ENCODE measurements around the gene PITPNB.

Gene PITPNB

DNA sequence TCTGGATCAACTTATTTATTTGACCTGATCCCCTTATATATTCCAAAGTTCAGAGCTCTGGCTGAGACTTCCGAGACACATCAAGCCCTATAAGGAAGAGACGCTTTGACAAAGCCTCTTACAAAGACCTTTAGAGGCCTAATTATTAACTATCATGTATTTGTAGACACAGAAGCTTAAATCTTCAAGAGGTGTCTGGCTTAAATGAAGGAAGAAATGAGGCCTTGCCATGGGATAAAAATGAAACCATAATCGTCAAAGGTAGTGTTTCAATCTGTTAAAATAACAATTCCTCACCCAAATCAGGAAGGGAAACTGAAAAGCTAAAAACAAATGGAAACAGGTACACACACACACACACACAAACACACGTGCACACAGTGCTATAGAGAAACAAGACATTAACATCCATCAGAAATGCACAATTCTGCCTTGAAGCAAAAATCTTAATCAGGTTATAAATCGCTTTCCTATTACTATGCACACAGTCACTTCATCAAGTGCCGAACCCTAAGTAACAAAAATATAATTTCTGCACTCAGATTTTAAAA is 50.2 kb downstream of the PITPNB start:
- DNase-seq (ENCODE audit: extremely low read depth, low read depth): no peak
- TF ChIP-seq, protein P1, sequence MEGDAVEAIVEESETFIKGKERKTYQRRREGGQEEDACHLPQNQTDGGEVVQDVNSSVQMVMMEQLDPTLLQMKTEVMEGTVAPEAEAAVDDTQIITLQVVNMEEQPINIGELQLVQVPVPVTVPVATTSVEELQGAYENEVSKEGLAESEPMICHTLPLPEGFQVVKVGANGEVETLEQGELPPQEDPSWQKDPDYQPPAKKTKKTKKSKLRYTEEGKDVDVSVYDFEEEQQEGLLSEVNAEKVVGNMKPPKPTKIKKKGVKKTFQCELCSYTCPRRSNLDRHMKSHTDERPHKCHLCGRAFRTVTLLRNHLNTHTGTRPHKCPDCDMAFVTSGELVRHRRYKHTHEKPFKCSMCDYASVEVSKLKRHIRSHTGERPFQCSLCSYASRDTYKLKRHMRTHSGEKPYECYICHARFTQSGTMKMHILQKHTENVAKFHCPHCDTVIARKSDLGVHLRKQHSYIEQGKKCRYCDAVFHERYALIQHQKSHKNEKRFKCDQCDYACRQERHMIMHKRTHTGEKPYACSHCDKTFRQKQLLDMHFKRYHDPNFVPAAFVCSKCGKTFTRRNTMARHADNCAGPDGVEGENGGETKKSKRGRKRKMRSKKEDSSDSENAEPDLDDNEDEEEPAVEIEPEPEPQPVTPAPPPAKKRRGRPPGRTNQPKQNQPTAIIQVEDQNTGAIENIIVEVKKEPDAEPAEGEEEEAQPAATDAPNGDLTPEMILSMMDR (IDR thresholded peaks at IDR 0.05; ENCODE audit: low read depth, low read length, missing control alignments): no peak
- H3K4me3 ChIP-seq (replicated peaks; ENCODE audit: low read depth, low read length): no peak overlapping the region

DNA sequence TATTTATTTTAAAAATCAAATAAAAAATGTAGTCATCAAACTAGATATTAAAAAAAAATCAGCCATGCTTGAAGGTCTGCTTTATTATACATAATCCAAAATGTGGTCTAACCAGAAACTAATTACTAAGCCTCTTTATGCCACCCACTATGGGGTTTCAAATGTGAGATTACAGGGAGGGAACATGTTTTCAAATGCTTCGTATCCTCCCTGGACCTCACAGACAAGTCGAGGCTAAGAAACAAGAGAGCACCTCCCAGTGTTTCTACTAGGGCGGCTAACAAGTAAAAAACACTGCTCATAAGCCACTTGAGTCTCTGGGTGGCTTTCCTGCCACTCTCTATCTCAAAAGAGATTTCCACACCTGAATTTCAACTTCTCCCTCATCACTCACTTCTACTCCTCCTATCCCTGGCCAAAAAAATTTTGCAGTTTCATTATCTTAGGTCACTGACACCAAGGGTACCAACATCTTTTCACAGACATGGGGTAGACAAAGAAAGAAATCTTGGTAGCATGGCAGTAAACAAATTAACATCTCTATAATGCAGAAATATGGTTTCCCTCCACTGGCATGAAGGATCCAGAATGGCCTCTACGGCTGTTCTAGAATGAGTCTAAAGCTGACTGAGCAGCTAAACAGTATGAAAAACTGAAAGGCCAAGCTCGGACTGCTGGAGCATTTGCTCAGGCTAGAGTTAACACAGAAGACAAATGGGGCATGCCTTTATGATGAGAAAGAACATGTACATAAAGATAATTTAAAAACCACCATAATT is 50.9 kb downstream of the PITPNB start:
- TF ChIP-seq, protein P1 (IDR thresholded peaks at IDR 0.05; ENCODE audit: low read depth, low read length, missing control alignments): no peak

DNA sequence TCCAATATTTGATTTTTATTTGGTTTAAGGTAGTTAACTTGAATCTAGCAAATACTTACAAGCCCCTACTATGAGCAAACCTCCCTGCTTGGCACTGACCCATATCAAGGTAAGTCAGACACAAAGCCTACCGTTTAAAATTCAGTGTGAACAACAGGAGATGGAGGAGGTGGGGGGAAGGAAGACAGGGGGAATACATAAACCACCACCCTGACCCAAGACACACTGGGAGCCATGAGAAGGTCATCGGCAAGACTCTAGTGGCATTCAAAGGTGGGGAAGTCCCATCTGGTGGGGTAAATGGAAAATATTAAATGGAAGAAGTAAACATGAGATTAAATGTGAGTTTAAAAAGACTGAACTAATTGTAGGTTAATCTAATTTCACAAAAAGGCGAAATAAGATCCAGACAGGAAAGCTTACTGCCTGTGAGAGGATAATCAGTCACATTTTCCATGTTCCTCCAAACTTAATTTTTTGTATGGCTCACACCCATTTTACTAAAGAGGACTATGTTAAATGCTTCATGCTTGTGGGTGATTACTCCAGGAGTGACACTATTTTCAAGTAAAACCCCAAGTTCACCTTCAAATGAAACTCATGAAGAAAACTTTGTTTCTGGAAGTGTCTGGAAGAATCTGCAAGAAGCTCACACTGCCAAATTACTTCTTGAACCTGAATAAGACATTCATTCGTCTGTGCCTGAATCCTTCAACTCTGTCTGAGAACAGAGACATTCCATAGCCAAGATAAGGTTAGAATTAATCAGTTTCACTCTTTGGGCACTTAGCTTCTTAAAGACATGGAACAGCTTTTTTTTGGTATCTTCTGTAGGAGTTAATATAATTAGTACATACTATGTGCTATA is 51.7 kb downstream of the PITPNB start:
- DNase-seq (ENCODE audit: extremely low read depth, low read depth): no peak
- H3K4me3 ChIP-seq (replicated peaks; ENCODE audit: low read depth, low read length): no peak overlapping the region

More for the DNA sequence above, 50.9 kb downstream of the PITPNB start:
- no peak for DNase-seq (ENCODE audit: extremely low read depth, low read depth)
- no peak overlapping the region for H3K4me3 ChIP-seq (replicated peaks; ENCODE audit: low read depth, low read length)

DNA sequence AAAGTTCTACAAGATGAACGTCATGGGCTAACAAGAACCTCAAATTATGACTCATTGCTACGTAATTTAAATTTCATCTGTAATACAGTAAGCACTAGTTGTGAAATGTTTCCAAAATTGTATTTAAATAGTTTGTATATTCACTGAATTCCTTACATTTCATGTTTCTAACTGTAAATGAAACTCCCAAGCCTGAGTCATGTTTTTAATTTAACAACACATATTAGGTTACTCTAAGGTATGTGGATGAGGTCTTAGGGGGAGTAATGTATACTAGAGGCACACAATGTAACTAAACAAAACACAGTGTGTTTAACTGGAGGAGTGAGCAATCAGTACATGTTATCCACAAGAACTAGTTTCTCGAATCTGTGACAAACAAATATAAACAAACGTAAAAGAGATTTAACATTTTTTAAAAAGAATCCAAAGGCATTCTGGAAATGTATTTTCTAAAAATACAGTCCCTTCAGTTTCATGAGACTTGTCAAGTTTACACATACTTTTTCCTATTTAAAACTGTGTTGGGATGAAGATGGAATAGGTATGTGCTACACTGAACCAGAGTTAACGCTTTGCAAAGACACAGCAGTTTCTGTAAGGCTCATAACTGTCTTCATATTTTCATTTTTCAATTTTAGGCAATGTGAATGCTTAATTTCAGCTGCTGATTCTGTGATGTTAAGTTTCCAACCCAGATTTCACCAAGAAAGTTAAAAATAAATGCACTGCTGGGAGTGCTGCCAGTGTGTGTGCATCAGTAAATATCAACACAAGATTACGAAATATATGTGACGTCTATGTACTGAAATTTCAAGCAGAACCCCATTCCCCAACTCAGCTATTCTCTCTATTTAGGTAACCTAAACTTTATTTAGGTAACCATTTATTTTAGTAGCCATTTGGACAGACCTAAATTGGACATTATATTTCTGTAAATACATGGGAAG is 52.6 kb downstream of the PITPNB start:
- peak; percentile 70 for DNase-seq (ENCODE audit: extremely low read depth, low read depth)
- no peak overlapping the region for H3K4me3 ChIP-seq (replicated peaks; ENCODE audit: low read depth, low read length)

More for the DNA sequence above, 51.7 kb downstream of the PITPNB start:
- TF ChIP-seq, protein P1 (IDR thresholded peaks at IDR 0.05; ENCODE audit: low read depth, low read length, missing control alignments): no peak

DNA sequence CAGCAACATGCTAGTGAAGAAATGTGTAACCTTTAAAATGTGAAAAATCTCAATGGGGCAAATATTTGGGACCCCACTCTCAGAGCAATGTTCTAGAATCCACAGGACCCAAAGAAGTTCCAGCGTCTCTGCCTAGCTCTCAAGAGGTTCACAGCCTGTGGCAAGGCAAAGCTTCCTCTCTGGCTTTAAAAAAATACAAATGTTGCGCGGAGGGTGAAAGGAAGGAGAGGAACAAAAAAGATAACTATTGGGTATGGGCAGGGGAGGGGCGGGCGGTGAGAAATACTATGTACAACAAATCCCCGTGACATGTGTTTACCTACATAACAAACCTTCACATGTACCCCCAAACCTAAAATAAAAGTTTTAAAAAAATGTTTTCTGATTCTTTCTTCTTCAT is 53.6 kb downstream of the PITPNB start:
- TF ChIP-seq, protein P1 (IDR thresholded peaks at IDR 0.05; ENCODE audit: low read depth, low read length, missing control alignments): no peak
- DNase-seq (ENCODE audit: extremely low read depth, low read depth): no peak
- no peak overlapping the region for H3K4me3 ChIP-seq (replicated peaks; ENCODE audit: low read depth, low read length)

More for the DNA sequence above, 52.6 kb downstream of the PITPNB start:
- TF ChIP-seq, protein P1 (IDR thresholded peaks at IDR 0.05; ENCODE audit: low read depth, low read length, missing control alignments): no peak

DNA sequence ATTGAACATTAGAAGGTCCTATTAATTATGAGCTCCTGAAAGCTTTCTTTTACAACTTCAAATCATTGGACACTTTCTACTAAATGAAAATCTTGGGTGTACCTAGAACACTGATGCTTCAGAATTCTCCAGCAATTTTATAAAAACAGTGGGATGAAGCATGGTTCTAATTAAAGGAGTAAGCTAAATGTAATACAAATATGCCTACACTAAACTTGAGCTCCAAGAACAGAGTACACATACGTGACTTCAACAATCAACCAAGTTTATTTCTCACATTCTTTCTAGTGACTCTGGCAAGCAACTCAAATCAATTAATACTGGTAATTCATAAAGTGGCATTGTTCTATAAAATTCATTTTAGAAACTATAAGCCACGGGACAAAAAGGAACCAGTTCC is 55.5 kb downstream of the PITPNB start:
- no peak overlapping the region for H3K4me3 ChIP-seq (replicated peaks; ENCODE audit: low read depth, low read length)
- no peak for DNase-seq (ENCODE audit: extremely low read depth, low read depth)
- TF ChIP-seq, protein P1 (IDR thresholded peaks at IDR 0.05; ENCODE audit: low read depth, low read length, missing control alignments): no peak
